Activated CD8-positive, alpha-beta T cell treated with anti-CD3 and anti-CD28 coated beads for 36 hours (primary cell): ENCODE results near the gene RNF17. TPM values are rescaled to one million over a fixed set of nuclear protein-coding genes. Genes with fewer than 3 reads are reported as not detected.
"Not testable (repeated sequence)": the region's sequence is repeated elsewhere in the genome, so short reads cannot be mapped to it uniquely, and the experiment has no call there.

Experiments
- ATAC-seq: fragments of 200-7000 bp; cut with Tn5 transposase; one replicate; pipeline ENCODE4 v1.10.0; 2021; ENCODE audit warnings: mild to moderate bottlenecking, moderate library complexity
- CTCF ChIA-PET: fragments of 350-600 bp; sonication (Branson Sonifier 250); formaldehyde crosslinking; loops from one replicate; lab custom pipeline; 2021; ENCODE audit warnings: antibody characterized with exemption; lab: Charles Lee
- POLR2A ChIA-PET: fragments of 350-600 bp; sonication (Branson Sonifier 250); formaldehyde crosslinking; loops from one replicate; lab custom pipeline; 2021; ENCODE audit warnings: antibody characterized with exemption; lab: Charles Lee
- DNase-seq: peaks from one replicate; pipeline ENCODE4 v3.0.0-alpha.2; 2020
- H3K27ac Mint-ChIP-seq: one replicate; pipeline ENCODE4 v1.8.0; 2021; ENCODE audit warnings: mild to moderate bottlenecking, mixed read lengths
- H3K27me3 Mint-ChIP-seq: one replicate; pipeline ENCODE4 v1.8.0; 2021; ENCODE audit warnings: mixed read lengths
- H3K36me3 Mint-ChIP-seq: one replicate; pipeline ENCODE4 v1.8.0; 2021; ENCODE audit warnings: low read depth, mixed read lengths
- H3K4me1 Mint-ChIP-seq: one replicate; pipeline ENCODE4 v1.8.0; 2021; ENCODE audit warnings: low read depth, mixed read lengths
- H3K4me3 Mint-ChIP-seq: one replicate; pipeline ENCODE4 v1.8.0; 2021; ENCODE audit warnings: mild to moderate bottlenecking, moderate library complexity, mixed read lengths
- H3K9me3 Mint-ChIP-seq: one replicate; pipeline ENCODE4 v1.8.0; 2021; ENCODE audit warnings: mixed read lengths
- intact Hi-C: fragments of 100-400 bp; cut with micrococcal nuclease; formaldehyde crosslinking; loops from one replicate; pipeline ENCODE4 v1.10.0; 2022
- total RNA-seq, 2 experiments: library from RNA; stranded (reverse); gene quantifications; one replicate each; pipeline ENCODE4 v1.2.3, GENCODE V29; 2021
- TF ChIP-seq, protein P1 (sequence below): fragments of 200-600 bp; IDR thresholded peaks from one replicate; pipeline ENCODE4 v1.8.0; 2022; ENCODE audit warnings: antibody characterized with exemption, mild to moderate bottlenecking

Gene RNF17
- total RNA-seq, 2 experiments from 2014 or later: not detected

DNA sequence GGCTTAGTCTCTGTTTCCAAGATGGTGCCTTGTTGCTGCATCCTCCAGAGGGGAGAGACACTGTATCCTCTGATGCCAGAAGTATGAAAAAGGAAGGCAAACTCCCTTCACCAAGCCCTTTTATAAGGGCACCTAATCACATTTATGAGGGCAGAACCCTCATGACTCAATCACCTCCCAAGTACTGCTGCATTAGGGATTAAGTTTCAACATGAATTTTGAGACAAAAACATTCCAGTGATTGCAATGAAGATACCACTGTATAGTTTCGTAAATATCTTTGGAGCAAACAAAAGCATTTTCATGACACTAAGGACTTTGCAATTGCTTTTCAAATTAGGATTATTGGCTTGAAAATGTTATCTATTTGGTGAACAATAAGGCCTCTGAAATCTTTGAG, 63.8 kb downstream of the RNF17 start:
- Mint-ChIP-seq H3K36me3 (no peaks in the 10 kb centered on the region), H3K9me3 (no peaks in the 10 kb centered on the region), H3K4me3 (no peak overlapping the region), H3K27me3 (peaks cover 14% of the 10 kb centered on the region), H3K27ac (no peak overlapping the region), H3K4me1 (no peaks in the 10 kb centered on the region)
- ATAC-seq: no peak
- TF ChIP-seq, protein P1, sequence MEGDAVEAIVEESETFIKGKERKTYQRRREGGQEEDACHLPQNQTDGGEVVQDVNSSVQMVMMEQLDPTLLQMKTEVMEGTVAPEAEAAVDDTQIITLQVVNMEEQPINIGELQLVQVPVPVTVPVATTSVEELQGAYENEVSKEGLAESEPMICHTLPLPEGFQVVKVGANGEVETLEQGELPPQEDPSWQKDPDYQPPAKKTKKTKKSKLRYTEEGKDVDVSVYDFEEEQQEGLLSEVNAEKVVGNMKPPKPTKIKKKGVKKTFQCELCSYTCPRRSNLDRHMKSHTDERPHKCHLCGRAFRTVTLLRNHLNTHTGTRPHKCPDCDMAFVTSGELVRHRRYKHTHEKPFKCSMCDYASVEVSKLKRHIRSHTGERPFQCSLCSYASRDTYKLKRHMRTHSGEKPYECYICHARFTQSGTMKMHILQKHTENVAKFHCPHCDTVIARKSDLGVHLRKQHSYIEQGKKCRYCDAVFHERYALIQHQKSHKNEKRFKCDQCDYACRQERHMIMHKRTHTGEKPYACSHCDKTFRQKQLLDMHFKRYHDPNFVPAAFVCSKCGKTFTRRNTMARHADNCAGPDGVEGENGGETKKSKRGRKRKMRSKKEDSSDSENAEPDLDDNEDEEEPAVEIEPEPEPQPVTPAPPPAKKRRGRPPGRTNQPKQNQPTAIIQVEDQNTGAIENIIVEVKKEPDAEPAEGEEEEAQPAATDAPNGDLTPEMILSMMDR: no peak
- POLR2A ChIA-PET: no interaction called here
- intact Hi-C loops: no loop called here
- CTCF ChIA-PET: no interaction called here
- no peak for DNase-seq

- ATAC-seq (no peak), DNase-seq (no peak)
- Mint-ChIP-seq H3K4me1 (peaks cover 7% of the 10 kb centered on the region), H3K4me3 (no peak overlapping the region), H3K36me3 (no peaks in the 10 kb centered on the region), H3K27ac (no peak overlapping the region), H3K9me3 (no peaks in the 10 kb centered on the region), H3K27me3 (peaks cover 19% of the 10 kb centered on the region)
- TF ChIP-seq, protein P1: no peak
- intact Hi-C loops: no loop called here
- POLR2A ChIA-PET: no interaction called here
- CTCF ChIA-PET: no interaction called here
Measured at GRCh38 chr13:24834902-24835510, 71.0 kb downstream of the RNF17 start.

GRCh38 chr13:24837528-24837927, 73.6 kb downstream of the RNF17 start:
- peak; percentile 45 for ATAC-seq
- H3K9me3 Mint-ChIP-seq, H3K4me1 Mint-ChIP-seq, POLR2A ChIA-PET, CTCF ChIA-PET, intact Hi-C loops, H3K27ac Mint-ChIP-seq, H3K4me3 Mint-ChIP-seq, H3K36me3 Mint-ChIP-seq: not testable (repeated sequence)
- DNase-seq: peak; percentile 4
- peaks cover 19% of the 10 kb centered on the region for H3K27me3 Mint-ChIP-seq

- no peak for ATAC-seq
- H3K36me3 Mint-ChIP-seq: no peaks in the 10 kb centered on the region
- DNase-seq: no peak
- TF ChIP-seq, protein P1: no peak
- intact Hi-C loops: no loop called here
- H3K4me3 Mint-ChIP-seq: no peak overlapping the region
- H3K9me3 Mint-ChIP-seq: no peaks in the 10 kb centered on the region
- no peaks in the 10 kb centered on the region for H3K27me3 Mint-ChIP-seq
- H3K27ac Mint-ChIP-seq: no peak overlapping the region
- peaks cover under 1% of the 10 kb centered on the region for H3K4me1 Mint-ChIP-seq
- ChIA-PET CTCF (interaction anchor here (1.3 kb wide), 1 partner anchor 23 kb away, joined by 5 read pairs; no protein-coding TSS in a partner anchor), POLR2A (no interaction called here)
Measured at GRCh38 chr13:24842549-24843274, 78.7 kb downstream of the RNF17 start.

GRCh38 chr13:24851546-24851945, 87.6 kb downstream of the RNF17 start:
- ChIA-PET CTCF (no interaction called here), POLR2A (no interaction called here)
- intact Hi-C loops: no loop called here
- Mint-ChIP-seq H3K27ac (no peak overlapping the region), H3K9me3 (no peaks in the 10 kb centered on the region), H3K4me1 (peaks cover 2% of the 10 kb centered on the region), H3K27me3 (peaks cover 6% of the 10 kb centered on the region), H3K36me3 (no peaks in the 10 kb centered on the region), H3K4me3 (no peak overlapping the region)
- ATAC-seq: no peak
- TF ChIP-seq, protein P1: no peak
- no peak for DNase-seq
